ENCODE results near the gene MAGI1.

DNA sequence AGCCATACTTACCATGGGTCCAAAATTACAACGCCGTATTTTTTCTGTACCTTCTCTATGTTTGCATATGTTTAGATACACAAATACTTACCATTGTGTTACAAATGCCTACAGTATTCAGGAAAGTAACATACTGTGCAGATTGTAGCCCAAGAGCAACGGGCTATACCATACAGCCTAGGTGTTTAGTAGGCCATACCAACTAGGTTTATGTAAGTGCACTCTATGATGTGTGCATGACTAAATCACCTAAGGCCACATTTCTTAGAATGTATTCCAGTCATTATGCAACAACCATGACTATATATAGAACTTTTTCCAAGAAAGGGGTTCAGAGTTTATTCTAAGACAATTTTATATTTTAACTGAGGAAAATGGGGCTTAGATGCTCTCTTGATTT lies 411.7 kb downstream of the MAGI1 start:
- no peak for TF ChIP-seq CTCF (IDR thresholded peaks at IDR 0.05)
- TF ChIP-seq POLR2A (IDR thresholded peaks at IDR 0.05): no peak

Measured in vagina (tissue), 2 donors.